Right renal pelvis (tissue), 4 donors: ENCODE data around the gene CAMKK1. TPM values are rescaled to one million over a fixed set of nuclear protein-coding genes. Genes with fewer than 3 reads are reported as not detected.
"Not testable (repeated sequence)": the region's sequence is repeated elsewhere in the genome, so short reads cannot be mapped to it uniquely, and the experiment has no call there.

Experiments
- DNase-seq, 4 donors: peaks; one replicate each; pipeline ENCODE4 v3.0.0-alpha.2; 2013; ENCODE audit warnings: low read depth in 4 of 4, low spot score in 3 of 4, missing footprints in 1 of 4
- polyA plus RNA-seq, 4 donors: library from polyadenylated mRNA; unstranded; fragments of 120-200 nt; gene quantifications; one replicate each; pipeline ENCODE4 v1.2.1, GENCODE V29; 2013; ENCODE audit not compliant: insufficient read length in 4 of 4

The CAMKK1 gene
- polyA plus RNA-seq, 4 donors, result 3.8 to 4.7 (median 4.1) TPM

DNA sequence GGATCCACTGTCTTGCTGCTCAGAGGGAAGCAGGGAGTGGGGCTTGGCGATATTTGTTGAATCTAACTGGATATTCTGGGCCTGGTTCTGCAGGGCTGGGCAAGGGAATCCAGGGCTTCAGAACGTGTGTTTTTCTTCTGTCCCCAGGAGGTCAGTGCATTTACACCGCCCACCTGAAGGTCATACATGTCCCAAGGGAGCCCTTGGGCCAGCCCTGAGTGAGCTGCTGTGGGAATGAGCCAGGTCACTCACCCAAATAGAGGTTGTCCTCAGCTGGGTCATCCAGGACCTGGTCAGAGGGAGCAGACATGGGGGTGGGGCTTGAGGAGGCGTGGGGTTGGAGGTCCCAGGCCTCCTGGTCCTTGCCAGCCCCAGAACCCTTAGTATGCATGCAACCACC lies 10.6 kb downstream of the CAMKK1 start:
- no peak for DNase-seq

DNA sequence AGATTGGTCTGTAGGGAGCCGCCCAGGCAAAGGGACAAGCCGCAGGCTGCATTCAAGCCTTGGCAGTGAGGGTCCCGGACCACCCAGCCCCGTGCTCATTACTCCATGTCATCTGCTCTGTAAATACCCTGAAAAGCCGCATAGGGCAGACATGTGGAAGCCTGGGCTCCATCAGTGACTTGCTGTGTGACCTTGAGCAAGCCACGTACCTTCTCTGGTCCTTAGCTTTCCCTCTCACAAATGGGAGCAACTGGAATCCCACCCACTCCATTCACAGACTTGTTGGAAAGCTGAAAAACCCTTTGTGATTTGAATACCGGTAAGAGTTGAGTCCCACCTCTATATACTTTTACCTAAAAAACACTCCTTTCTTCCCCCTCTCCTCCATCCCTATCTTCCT lies 11.9 kb downstream of the CAMKK1 start:
- DNase-seq, result no peak

DNA sequence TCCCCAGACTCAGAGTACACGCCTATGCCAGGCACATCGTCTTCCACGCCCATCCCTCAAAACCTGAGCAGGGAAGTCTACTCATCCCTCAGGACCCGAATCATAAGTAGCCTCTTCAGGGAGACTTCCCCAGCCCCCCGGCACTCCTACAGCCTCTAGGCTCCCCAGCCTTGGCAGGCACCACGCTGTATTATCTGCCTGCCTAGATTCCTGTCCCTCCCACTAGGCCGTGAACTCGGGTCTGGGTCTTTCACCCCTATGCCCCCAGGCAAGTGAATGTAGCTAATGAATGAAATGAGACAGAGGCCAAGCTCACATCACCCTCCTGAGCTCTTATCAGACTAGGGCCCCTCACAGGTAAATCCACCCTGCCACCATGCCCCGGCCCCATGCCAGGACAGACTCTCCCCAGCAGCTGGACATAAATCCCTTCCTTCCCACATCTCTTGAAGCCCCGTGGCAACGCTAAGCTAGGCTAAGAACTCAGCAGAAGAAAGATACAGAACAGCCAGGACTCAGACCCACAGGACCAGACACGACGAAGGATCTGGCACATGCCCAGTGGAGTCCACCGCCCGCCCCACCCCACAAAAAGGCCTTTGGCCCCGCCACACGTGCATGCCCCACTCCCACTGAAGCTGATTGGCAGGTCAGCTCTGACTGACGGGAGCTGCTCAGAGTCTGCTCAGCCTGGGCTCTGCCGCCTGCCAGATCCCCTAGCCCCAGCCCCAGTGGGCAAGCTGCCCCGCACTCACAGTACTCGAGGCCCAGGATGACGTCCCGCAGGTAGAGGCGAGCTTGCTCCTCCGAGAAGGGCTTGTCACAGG lies 13.0 kb downstream of the CAMKK1 start:
- DNase-seq, result no peak

DNA sequence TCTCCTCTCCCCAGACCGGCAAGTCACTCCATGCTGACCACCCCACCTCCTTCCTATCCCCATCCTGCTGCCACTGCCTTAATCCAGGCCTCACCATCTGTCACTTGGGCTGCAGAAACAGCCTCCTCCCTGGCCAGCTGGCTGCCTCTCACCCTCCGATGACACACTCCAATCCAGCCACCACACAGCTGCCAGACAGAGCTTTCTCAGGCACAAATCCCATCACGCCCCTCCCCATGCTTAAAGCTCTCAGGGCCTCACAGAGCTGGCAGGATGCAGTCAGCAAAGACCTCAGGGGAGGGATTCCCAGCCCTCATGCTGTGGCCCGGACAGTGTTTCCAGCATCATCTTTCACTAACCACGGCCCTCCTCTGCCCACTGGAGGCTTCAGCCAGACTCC lies 13.7 kb downstream of the CAMKK1 start:
- no peak for DNase-seq

- DNase-seq, result no peak
These were observed 15.6 kb downstream of the CAMKK1 start for GRCh38 chr17:3877220-3877619.

- DNase-seq, result no peak
These were observed 17.5 kb downstream of the CAMKK1 start for GRCh38 chr17:3875317-3875716.

DNA sequence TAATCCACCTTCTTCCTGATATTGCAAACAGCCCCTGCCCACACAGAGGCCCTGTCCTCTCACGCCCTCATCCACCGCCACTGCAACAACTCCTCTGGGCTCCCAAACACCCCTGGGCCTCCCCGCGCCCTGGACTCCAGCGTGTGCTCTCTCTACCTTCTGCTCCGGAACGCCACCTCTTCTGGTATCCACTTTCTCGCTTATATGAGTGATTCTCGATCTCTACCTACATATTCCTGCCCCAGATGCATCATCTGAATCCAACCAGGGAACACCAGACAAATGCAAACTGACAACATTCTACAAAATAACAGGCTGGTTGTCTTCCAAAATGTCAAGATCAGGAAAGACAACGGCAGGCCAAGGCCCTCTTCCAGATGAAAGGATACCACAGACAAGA lies 19.0 kb downstream of the CAMKK1 start:
- DNase-seq, result no peak

DNA sequence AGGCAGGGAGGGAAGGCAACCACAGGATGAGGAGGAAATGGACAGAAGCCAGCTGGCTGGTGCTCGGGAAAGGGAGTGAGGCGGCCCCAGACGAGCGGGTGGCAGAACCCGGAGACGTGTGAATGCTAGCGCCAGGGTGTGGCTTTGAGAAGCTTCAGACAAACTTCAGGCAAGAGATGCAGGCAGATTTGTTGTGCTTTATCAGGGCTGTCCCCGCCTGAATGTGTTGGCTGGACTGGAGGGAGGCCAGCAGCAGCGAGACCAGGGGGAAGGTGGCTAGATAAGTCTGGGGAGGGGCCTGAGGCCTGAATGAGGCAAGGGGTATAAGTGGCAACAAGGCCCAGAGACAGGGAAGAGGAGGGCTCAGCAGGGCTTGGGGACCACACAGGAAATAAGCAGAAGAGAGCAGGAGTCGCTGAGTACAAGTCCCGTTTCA lies 22.0 kb downstream of the CAMKK1 start:
- no peak for DNase-seq

GRCh38 chr17:3867606-3868005 lies 25.2 kb downstream of the CAMKK1 start:
- no peak for DNase-seq

DNA sequence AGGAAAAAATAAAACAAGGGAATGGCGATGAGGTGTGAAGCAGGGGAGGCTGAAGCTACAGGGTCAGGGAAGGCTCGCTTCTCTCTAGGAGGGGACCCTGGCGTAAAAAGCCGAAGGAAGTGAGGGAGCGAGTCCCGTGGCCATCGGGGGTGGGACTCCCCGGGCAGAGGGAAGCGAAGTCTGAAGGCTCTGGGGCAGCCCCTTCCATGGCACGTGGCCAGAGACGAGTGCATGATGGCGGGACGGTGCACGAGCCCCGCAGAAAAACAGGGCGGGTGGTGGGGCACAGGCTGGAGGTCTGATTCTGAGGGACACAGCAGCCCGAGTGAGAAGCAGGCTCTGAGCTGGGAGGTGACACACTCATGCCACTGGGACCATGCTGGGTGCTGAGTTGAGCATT lies 25.7 kb downstream of the CAMKK1 start:
- no peak for DNase-seq

DNA sequence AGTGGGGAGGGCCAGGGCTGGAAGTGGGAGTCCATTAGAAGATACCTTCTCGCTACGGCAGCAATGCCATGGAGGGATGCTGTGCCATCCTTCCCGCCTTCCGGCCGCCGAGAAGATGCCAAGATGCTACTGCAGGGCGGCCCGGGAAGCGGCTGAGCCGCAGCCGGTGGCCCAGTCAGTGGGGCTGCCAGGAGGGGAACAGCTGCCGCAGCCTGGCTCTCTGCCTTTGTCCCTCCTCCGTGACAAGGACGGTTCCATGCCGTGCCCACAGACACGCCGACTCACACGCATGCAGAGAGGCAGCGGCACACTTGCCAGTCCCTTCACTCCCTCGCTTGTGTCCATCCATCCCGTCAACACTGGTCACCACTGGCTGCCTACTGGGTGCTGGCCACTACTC lies 26.6 kb downstream of the CAMKK1 start:
- DNase-seq, result no peak

GRCh38 chr17:3865176-3865575 lies 27.7 kb downstream of the CAMKK1 start:
- no peak for DNase-seq

- DNase-seq, result no peak
These were observed 28.3 kb downstream of the CAMKK1 start for GRCh38 chr17:3864534-3864933.

DNA sequence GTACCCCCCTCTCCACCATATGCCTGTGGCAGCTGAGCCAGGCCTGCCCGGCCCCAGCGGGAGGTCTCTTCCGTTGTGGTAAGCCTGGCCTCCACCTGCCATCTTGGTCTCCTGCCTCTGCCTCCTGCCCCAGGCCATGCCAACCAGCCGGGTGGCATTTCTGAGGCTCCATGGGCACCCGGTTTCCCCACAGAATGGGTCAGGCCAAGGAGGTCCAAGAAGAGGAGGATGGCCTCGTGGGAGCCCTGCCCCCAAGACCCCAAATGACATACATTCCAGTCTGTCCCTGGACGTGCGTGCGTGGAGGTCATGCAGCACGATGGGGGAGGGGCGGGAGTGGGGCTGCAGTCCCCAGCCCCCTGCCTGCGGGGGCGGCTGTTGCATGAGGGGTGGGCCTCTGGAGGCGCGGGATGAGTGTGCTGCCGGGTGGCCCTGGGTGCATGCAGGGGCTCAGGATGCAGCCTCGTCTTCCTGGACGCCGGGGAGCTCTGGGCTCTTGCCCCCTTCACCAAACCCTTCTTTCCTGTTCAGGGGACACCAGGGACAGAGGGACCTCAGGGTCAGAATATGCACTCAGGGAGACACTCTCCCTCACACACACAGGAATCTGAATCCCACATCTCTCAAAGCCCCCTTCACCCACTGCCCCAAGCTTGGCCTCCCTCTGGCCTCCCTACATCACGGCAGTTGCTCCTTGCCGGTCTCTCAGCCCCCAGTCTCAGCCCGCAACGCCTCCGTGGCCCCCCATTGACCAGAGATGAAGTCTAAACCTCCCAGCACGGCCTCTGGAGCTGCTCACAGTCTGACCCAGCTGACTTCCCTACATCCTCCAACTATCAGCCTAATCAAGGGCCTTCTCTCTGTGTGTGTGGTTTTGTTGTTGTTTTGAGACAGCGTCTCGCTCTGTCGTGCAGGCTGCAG lies 30.8 kb downstream of the CAMKK1 start:
- no peak for DNase-seq

GRCh38 chr17:3860939-3861700 lies 31.7 kb downstream of the CAMKK1 start:
- DNase-seq, result no peak

- no peak for DNase-seq
These were observed 32.9 kb downstream of the CAMKK1 start for GRCh38 chr17:3859940-3860339.

DNA sequence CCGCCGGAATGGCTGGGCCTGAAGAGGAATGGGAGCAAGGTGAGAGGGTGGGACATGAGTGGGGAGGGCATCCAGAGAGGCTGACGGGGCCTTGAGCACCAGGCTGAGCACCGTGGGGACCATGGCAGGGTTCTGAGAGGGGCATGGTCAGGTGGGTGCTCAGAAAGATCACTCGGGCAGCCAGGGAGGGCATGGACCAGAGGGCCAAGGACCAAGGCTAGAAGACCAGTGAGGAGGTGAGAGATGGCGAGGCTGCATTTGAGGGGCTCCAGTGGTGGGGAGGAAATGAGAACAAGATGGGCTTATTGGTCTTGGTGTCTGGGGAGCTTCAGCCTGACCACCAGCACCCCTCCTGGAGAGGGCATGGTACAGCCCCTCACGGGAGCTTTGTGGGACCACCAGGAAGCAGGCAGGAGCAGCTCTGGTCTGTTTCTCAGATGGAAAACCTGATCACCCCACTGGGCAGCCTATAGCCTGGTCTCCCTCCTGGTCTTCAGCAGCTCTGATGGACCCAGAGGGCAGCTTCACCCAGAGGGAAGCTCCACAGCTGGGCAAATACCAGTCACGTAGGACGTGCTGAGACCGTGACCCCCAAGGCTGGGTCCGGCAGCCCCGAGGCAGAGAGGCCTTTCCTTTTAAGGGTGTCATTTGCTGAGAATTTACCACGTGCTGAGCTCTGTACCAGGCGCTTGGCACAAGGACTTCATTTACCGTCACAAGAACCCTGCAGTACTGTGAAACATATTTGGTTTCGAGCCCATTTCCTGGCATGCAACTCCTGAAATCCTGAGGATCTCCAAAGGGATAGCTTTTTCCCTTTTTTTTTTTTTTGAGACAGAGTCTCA lies 35.4 kb downstream of the CAMKK1 start:
- DNase-seq, result no peak

DNA sequence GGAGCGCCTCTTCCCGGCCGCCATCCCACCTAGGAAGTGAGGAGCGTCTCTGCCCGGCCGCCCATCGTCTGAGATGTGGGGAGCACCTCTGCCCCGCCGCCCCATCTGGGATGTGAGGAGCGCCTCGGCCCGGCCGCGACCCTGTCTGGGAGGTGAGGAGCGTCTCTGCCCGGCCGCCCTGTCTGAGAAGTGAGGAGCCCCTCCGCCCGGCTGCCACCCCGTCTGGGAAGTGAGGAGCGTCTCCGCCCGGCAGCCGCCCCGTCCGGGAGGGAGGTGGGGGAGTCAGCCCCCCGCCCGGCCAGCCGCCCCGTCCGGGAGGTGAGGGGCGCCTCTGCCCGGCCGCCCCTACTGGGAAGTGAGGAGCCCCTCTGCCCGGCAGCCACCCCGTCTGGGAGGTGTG lies 38.6 kb downstream of the CAMKK1 start:
- DNase-seq, result not testable (repeated sequence)

DNA sequence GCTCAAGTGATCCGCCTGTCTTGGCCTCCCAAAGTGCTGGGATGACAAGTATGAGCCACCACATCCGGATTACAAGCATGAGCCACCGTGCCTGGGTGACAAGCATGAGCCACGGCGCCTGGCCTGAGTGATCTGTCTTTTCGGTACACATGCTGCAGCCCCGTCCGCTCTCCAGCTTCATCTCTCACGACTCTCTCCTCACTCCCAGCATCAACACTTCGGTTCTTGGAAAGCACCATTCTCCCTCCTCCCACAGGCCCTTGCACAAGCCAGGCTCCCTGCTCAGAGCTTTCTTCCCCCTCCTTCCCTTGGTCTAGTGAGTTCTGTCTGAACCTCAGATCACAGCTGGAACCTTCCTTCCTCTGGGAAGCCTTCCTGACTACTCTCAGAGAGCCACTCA lies 40.3 kb downstream of the CAMKK1 start:
- no peak for DNase-seq

DNA sequence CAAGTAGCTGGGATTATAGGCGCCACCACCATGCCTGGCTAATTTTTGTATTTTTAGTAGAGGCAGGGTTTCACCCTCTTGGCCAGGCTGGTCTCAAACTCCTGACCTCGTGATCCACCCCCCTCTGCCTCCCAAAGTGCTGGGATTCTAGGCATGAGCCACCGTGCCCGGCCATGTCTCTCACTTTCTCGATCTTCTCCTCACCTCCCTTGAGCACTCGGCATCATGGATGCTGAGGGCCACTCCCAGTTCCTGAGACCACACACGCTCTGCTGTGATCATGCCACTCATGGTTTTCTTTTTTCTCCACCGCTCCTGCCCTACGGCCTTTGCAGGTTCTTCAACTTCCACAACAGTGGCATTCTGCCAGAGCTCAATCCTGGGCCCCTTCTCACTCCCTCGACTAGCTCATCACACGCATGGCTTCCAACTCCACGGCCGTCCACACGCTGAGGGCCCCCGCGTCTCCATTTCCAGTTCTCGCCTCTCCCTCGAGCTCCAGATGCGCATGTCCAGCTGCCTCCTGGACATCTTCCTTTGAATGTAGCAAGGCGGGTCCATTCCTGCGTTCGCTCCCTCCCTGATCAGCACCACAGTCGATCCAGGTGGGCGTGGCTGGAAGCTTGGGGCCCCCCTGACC lies 41.3 kb downstream of the CAMKK1 start:
- DNase-seq, result no peak
